ENCODE results near the gene ALOX15. TPM values are rescaled to one million over a fixed set of nuclear protein-coding genes. Genes with fewer than 3 reads are reported as not detected.
A peak's percentile ranks its signal among the peaks of the same experiment; 100 is the strongest.
"Not testable (repeated sequence)": the region's sequence is repeated elsewhere in the genome, so short reads cannot be mapped to it uniquely, and the experiment has no call there.

The ALOX15 gene
- total RNA-seq, 1 donor = not detected

GRCh38 chr17:4666296-4666695, 24.8 kb upstream of the ALOX15 start:
- no peak overlapping the region for H3K4me3 ChIP-seq (ENCODE audit: low read depth, low read length)
- peak; percentile 84 for DNase-seq (ENCODE audit: low read depth)
- TF ChIP-seq CTCF (IDR thresholded peaks at IDR 0.05; ENCODE audit: insufficient read depth, low read depth, low read length) = no peak

GRCh38 chr17:4665027-4665426, 23.5 kb upstream of the ALOX15 start:
- H3K4me3 ChIP-seq (ENCODE audit: low read depth, low read length) = no peak overlapping the region
- TF ChIP-seq CTCF (IDR thresholded peaks at IDR 0.05; ENCODE audit: insufficient read depth, low read depth, low read length) = no peak
- no peak for DNase-seq (ENCODE audit: low read depth)

- H3K4me3 ChIP-seq (ENCODE audit: low read depth, low read length) = no peak overlapping the region
- TF ChIP-seq CTCF (IDR thresholded peaks at IDR 0.05; ENCODE audit: insufficient read depth, low read depth, low read length) = no peak
- DNase-seq (ENCODE audit: low read depth) = no peak
Measured at GRCh38 chr17:4664230-4664629, 22.8 kb upstream of the ALOX15 start.

GRCh38 chr17:4663711-4664110, 22.2 kb upstream of the ALOX15 start:
- no peak for DNase-seq (ENCODE audit: low read depth)
- no peak for TF ChIP-seq CTCF (IDR thresholded peaks at IDR 0.05; ENCODE audit: insufficient read depth, low read depth, low read length)
- no peak overlapping the region for H3K4me3 ChIP-seq (ENCODE audit: low read depth, low read length)

GRCh38 chr17:4658478-4659305, 17.2 kb upstream of the ALOX15 start:
- no peak for TF ChIP-seq CTCF (IDR thresholded peaks at IDR 0.05; ENCODE audit: insufficient read depth, low read depth, low read length)
- H3K4me3 ChIP-seq (ENCODE audit: low read depth, low read length) = no peak overlapping the region
- DNase-seq (ENCODE audit: low read depth) = peak; percentile 89

- no peak overlapping the region for H3K4me3 ChIP-seq (ENCODE audit: low read depth, low read length)
- DNase-seq (ENCODE audit: low read depth) = peak; percentile 57
- TF ChIP-seq CTCF (IDR thresholded peaks at IDR 0.05; ENCODE audit: insufficient read depth, low read depth, low read length) = no peak
Measured at GRCh38 chr17:4657678-4658077, 16.2 kb upstream of the ALOX15 start.

GRCh38 chr17:4655933-4656332, 14.5 kb upstream of the ALOX15 start:
- DNase-seq (ENCODE audit: low read depth); H3K4me3 ChIP-seq (ENCODE audit: low read depth, low read length): not testable (repeated sequence)
